ENCODE measurements around the gene EGFL7.
"Not testable (repeated sequence)": the region's sequence is repeated elsewhere in the genome, so short reads cannot be mapped to it uniquely, and the experiment has no call there.

The EGFL7 gene

GRCh38 chr9:136705564-136705963 is 42.8 kb downstream of the EGFL7 start:
- DNase-seq = no peak

DNA sequence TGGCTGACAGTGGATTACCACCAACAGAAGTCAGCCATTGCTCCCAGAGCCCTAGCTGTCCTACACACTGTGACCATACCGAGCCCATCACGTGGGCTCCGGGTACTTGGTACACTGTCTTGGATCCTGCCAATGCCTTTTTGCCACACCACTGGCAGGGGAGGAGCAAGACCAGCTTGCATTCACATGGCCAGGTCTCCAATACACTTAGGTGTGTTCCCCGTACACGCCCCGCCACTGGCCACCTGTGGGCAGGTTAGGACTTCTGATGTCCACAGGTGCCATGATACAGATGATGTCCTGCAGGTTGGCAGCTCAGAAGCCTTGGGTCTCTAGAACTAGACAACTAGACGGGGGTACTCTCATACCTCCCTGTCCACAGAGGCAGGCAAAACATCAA is 44.3 kb downstream of the EGFL7 start:
- DNase-seq = no peak

DNA sequence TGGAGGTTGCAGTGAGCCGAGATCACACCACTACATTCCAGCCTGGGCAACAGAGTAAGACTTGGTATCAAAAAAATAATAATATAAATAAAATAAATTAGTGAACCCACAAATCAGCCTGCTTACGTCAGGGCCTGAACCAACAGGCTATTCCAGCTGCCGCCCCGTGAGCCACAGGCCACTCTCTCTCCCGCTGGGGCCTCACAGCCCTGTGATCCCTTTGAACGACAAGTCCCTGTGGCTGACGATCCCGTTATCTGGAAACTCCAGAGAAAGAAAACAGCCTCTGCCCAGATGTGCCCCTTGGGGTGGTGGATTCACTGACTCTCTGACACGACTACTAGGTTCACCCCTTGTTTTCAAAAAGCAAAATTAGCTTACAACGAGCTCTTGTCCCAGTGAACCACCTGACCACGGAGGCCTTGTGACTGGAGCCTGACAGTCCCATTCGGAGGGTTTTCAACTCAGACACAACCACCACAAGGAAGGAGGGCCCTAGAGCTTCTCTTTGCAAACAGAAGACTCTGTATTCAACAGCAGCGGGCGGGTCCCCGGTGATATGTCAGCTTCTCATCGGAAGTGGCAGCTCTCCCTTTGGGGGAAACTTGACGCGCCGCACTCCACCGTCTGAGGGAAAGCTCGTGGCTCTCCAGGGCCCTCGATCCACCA is 45.3 kb downstream of the EGFL7 start:
- no peak for DNase-seq

DNA sequence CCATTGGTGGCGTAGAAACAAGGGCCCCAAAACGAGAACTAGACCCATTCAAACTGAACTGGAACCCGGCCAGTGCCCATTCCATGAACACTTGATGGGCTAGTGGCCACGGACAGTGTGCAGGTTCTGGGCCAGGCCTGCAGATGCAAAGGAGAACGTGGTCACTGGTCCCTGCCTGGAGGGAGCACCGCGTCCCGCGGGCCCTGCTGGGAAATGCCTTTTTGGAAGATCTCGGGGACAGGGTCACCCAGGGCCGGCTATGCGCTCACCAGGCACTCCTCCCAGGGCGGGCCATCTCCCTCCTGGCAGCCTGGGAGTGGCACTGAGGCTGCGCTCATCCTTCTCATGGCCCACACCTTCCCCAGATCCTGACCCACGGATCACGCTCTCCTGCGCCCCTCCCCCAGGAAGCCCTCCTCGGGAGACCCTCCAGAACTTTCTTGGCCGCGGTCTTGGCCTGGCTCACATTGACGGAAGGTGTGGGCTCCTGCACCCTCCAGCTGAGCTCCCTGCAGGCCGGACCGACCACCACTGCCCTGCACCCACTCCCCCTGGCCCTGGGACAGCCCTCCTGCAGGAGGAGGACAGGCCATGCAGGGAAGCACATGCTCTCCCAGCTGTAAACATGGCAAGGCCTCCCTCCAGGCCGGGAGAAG is 46.9 kb downstream of the EGFL7 start:
- no peak for DNase-seq

- DNase-seq = no peak
These were observed 47.8 kb downstream of the EGFL7 start for GRCh38 chr9:136710543-136710942.

DNA sequence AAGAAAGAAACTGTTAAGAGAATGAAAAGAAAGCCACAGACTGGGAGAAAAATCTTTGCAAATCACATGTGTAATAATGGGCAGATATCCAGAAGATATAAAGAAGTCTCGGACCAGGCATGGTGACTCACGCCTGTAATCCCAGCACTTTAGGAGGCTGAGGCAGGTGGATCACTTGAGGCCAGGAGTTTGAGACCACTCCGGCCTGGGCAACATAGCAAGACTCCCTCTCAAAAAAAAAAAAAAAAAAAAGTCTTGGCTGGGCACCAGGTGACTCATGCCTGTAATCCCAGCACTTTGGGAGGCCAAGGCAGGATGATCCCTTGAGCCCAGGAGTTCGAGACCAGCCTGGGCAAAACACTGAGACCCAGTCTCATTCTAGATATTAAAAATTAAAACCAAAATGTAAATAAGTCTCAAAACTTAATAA is 48.5 kb downstream of the EGFL7 start:
- not testable (repeated sequence) for DNase-seq

GRCh38 chr9:136711751-136712689 is 49.3 kb downstream of the EGFL7 start, which contains the start of gene DIPK1B:
Gene DIPK1B (plus strand): TSS chr9:136712572. CDS start chr9:136712666, 94 bp downstream.
- DNase-seq = peak; percentile 29

DNA sequence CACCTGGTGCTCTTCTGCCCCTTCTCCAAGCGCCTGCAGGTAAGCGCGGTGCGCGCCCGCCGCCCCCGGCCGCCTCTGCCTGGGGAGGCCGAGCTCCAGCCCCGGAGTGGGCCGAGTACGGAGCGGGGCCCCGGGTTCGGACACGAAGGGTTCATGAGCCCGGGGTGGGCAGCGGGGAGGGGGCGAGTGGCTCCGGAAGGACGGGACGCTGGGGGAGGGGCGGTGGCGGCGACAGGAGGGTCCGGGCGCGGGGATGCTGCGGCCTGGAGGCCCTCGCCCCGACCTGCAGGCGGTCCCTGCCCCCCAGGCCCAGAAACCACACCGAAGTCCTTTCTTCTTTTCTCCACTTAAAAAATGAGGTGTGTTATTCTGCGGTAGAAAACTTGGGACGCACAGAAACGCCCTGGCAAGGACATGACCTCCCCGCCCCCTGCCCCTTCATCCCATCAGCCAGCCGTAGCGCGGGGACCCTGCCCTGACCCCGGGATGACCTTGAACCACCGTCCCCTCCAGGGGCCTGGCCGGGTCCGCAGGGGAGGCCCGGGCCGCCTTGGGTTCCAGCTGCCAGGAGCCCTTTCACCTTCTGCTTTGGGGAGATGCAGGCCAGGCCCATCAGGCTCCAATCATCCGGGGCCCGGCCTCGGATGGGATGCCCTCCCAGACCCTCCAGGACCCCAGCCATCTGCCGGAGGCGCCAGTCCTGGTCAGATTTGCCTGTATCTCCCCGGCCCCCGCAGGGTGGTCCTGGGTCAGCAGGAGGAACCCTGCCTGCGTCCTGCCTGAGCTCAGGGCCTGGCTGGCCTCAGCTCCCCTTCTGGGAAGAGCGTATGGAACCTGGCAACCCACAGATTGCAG is 50.2 kb downstream of the EGFL7 start:
- DNase-seq = no peak

GRCh38 chr9:136713550-136713949 is 50.8 kb downstream of the EGFL7 start:
- no peak for DNase-seq

- no peak for DNase-seq
These were observed 51.6 kb downstream of the EGFL7 start for GRCh38 chr9:136714096-136714892.

DNA sequence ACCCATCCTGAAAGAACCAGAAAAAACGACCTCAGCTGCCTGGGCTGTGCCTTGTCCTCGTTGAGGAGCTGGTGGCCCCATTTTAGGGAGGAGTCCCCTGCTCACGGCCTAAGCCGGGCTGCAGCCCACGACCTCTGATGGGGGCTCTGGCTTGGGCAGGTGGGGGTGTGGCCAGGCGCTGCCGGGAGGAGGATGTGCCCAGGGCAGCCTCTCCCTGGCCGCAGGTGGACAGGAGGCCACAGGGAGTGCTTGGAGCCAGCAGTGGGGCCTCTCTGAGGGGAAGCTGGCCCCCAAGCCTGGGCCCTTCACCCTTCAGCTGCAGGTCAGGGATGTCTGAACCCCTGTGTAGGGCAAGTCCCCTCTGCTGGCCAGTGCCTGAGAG is 52.2 kb downstream of the EGFL7 start:
- no peak for DNase-seq

GRCh38 chr9:136717399-136717798 is 54.7 kb downstream of the EGFL7 start:
- no peak for DNase-seq

DNA sequence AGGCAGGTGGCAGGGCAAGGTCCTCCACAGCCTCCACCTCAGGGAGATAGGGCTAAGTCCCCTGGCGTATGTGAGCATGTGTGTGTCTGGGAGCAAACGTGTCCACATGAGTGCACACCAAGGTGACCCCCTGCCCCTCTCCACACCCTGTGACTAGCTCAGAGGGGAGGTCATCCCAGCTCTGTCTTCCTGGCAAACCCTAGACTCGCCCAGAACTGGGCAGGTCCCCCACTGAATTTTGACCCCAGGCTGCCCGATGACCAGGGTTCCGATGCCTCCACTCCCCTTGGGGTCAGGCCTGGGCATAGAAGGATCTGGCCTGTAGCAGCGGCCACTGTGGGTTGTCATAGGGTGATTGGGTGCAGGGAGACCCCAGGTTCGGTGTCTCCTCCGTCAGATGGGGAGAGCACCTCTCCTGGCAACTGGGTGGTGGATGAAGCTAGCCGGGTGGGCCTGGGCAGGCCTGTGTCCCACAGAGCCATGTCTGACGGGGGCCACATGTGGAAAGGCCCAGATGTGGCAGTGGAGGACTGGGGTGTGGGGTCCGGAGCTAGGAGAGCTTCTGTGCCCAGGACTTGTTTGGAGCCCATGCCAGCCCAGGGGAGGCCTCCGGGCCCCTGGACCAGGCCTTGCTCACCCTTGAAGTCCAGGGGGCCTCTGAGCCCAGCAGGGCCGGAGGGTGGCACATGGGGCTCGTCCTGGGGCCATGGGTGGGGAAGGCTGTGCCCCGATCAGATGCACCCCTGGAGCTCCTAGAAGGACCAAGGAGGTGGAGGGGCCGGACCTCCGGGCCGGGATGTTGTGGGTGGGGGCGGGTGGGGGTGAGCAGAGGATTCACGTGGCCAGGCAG is 55.9 kb downstream of the EGFL7 start:
- no peak for DNase-seq

DNA sequence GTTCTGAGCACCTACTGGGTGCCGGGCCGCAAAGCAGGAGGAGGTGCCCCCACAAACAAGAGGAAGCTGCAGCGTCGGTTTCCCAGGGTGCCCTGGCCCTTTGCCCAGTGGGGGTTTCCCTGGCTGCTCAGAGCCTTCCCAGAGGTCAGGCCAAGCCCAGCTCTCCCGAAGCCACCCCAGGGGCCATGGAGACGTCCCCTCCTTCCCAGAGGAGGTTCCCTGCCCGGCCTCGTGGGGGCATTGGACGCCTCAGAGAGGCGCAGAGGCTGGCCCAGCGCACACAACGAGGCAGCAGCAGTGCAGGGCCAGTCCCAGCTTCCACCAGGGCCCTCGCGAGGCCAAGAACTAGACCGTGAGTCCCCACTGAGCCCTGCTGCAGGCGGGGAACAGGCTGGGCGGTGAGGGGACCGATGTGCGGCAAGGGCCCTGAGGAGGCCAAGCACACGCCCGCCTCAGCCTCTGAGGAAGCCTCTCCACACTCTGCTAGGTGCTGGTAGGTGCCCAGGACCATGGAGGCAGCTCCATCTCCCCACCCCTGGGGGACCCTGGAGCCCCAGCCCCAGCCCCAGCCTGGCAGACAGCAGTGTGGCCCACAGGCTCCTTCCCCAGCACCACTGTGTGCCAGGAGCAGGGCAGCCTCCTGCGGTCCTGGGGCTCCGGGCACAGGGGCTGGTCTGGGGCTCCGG is 56.6 kb downstream of the EGFL7 start:
- DNase-seq = no peak

DNA sequence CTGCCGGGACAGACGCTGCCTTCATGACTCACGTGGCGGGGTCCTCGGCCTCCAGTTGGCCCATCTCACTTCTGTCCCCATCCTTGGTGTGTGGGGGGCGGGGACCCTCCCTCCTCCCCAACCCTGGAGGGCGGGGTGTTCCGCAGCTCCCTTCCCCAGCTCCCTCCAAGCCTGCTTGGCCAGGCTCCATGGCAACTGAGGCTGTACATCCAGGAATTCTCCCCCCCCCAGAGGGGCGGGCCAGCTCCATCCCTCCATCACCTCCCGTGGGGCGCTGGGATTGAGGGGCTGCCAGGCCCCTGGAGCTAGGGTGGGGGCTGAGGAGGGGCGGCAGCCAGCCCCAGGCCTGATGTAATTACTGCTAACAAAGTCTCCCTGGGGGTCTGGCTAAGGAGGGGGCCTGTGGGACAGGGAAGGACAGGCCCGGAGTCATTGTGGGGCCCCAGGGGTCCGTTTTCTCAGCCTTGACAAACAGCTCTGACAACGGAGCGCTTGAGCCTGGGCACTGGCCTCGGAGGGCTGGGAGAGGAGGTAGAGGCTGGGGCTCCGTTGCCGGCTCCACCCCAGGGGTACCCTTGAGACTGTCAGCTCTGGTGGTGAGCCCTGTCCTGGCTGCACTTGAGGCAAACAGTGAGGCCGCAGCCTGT is 57.7 kb downstream of the EGFL7 start:
- DNase-seq = no peak

DNA sequence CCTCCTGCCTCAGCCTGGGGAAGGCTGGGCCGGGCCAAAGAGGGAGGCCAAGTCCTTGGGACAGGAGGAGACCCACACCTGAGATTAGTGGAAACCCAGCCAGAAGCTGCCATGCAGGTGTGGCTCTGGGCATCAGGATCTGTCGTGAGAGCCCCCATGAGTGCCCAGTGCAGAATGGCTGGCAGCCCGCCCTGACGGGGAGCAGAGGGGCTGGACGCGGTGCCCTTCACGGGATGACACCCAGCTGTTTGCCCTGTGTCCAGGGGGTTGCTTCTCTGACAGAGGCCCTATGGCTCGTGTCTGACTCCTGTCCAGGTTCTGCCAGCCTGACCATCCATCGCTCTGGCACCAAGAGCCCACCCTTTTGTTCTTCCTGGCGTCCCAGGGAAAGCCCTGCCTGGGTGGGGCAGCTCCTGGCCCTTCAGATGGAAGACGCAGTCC is 58.2 kb downstream of the EGFL7 start:
- DNase-seq = no peak

DNA sequence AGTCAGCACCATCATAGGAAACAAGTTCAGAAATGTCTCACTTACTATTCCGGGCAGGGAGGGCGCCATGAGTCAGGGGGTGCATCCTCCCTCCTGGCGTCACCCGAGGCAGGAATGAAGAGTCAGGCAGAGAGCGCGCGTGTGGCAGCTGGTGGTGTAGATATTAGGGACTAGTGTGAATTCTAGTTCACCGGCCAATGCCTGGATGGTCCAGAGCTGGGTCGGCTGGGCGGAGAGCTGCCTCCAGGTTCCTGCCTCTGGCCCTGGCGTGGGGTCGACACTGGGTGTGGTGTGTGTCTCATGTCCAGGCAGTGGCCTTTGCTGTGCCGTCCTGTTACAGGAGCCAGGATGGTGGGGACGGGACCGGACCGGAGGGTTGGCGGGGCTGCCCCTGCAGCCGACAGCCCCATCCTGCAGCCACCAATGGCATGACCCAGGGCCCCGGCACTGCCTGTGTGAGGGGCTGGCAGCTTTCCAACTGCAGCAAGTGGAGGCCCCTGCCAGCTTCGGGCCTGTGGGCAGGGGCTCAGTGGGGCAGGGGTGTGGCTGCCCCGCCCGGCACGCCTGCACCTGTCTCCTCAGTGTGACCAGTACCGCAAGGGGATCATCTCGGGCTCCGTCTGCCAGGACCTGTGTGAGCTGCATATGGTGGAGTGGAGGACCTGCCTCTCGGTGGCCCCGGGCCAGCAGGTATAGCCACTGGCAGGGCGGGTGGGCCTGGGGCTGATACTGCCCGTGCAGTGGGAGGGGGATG is 58.8 kb downstream of the EGFL7 start:
- DNase-seq = no peak

Measured in KG1 (cell line).